Type B pancreatic cell (in vitro differentiated cells): ENCODE measurements around the gene PTCHD1. TPM values are rescaled to one million over a fixed set of nuclear protein-coding genes. Genes with fewer than 3 reads are reported as not detected.

Experiments used
- DNase-seq: peaks from one replicate; pipeline ENCODE4 v3.0.0; 2021; ENCODE audit warnings: mixed read lengths; ENCODE audit not compliant: unreplicated experiment; ENCODE audit errors: extremely low spot score
- H3K27ac Mint-ChIP-seq: 2 replicates; pipeline ENCODE4 v1.8.0; 2021; ENCODE audit warnings: mild to moderate bottlenecking, mixed read lengths
- H3K27me3 Mint-ChIP-seq: 2 replicates; pipeline ENCODE4 v1.8.0; 2021; ENCODE audit warnings: mixed read lengths
- H3K36me3 Mint-ChIP-seq: 2 replicates; pipeline ENCODE4 v1.8.0; 2021; ENCODE audit warnings: mixed read lengths
- H3K4me1 Mint-ChIP-seq: one replicate; pipeline ENCODE4 v1.8.0; 2021; ENCODE audit warnings: mixed read lengths; ENCODE audit not compliant: unreplicated experiment
- H3K4me3 Mint-ChIP-seq: 2 replicates; pipeline ENCODE4 v1.8.0; 2021; ENCODE audit warnings: mild to moderate bottlenecking, mixed read lengths
- H3K9me3 Mint-ChIP-seq: 2 replicates; pipeline ENCODE4 v1.8.0; 2021; ENCODE audit warnings: mixed read lengths
- CTCF ChIP-seq: fragments of 200-600 bp; sonication (generic); conservative IDR thresholded peaks from 2 replicates; pipeline ENCODE4 v1.5.0; 2021; ENCODE audit warnings: antibody characterized with exemption, mild to moderate bottlenecking
- total RNA-seq: library from RNA; stranded (reverse); gene quantifications from 2 replicates; pipeline ENCODE4 v1.2.1, GENCODE V29; 2021; ENCODE audit warnings: low replicate concordance

Gene PTCHD1
- total RNA-seq, 1 donor from 2014 or later = 6.0 TPM

DNA sequence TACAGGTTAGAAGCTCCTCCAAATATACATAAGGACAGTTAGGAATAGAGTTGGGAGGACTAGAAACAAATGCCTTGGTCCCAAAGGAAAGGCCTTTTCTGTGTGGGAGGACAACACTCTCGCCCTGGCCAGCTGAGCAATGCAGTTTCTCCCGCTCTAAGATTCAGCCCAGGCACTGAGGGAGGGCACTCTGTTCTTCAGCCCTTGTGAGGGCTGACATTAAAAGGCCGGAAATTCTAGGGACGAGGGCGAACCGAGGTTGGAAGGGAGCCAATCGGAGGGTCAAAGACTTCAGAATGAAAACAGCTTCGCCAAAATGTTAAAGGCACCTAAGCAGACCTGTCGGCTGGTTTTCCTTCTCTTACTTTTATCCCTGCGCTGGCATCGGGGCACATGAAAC, 2.9 kb upstream of the PTCHD1 start:
- H3K4me3 Mint-ChIP-seq = peak overlapping the region; percentile 88
- H3K4me1 Mint-ChIP-seq = peaks cover 7% of the 10 kb centered on the region
- H3K9me3 Mint-ChIP-seq = peaks cover 4% of the 10 kb centered on the region
- H3K36me3 Mint-ChIP-seq = peaks cover 4% of the 10 kb centered on the region
- peaks cover 94% of the 10 kb centered on the region for H3K27me3 Mint-ChIP-seq
- no peak for DNase-seq
- TF ChIP-seq CTCF = no peak
- H3K27ac Mint-ChIP-seq = no peak overlapping the region

GRCh38 chrX:23332101-23332887, 2.4 kb upstream of the PTCHD1 start:
- peak overlapping the region; percentile 77 for H3K27ac Mint-ChIP-seq
- H3K27me3 Mint-ChIP-seq = peaks cover 94% of the 10 kb centered on the region
- peak overlapping the region; percentile 88 for H3K4me3 Mint-ChIP-seq
- peaks cover 1% of the 10 kb centered on the region for H3K9me3 Mint-ChIP-seq
- no peak for TF ChIP-seq CTCF
- DNase-seq = no peak
- peaks cover 4% of the 10 kb centered on the region for H3K36me3 Mint-ChIP-seq
- peaks cover 7% of the 10 kb centered on the region for H3K4me1 Mint-ChIP-seq

DNA sequence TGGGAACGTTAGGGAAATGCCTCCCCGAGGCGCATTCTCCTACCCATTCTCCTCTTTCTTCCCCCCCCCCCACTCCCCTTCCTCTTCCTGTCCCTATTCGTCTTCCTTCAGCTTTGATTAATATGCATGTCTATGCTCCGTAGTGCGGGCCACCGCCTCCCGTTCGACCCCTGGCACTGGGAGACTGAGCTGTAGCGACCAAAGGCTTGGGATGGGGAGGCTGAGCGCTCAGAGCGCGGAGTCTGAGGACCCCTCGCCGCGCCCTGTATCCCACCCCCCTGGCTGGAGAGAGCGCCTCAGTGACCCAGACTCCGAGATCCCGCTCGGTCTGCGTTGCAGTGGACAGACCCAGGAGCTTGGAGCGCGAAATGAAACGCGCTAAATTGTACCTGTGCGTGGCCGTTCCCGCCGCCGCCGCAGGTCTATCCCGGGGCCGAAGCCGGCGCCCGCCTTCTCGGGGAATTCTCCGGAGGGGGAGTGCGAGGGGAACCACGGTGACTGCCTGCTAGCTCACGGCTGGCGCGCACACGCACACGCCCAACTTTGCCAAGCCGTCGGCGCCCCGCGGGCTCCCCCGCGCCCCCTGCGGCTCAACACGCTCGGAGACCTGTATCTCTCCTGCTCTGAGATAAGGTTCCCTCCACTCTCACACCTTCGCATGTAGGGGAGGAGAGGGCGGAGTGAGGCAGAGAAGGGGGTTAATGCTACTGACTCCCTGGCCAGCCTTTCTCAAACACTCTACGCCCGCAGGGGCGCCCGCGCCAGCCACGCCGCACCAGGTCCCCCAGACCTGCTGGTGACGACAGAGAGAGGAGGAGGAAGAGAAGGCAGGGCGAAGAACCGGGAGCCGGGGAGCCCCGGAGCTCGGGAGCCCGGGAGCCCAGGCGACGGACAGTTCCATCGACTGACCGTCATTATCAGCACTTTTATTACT, 1.5 kb upstream of the PTCHD1 start:
- peaks cover 8% of the 10 kb centered on the region for H3K36me3 Mint-ChIP-seq
- DNase-seq = no peak
- H3K27ac Mint-ChIP-seq = peak overlapping the region; percentile 80
- peak; percentile 32 for TF ChIP-seq CTCF
- H3K9me3 Mint-ChIP-seq = no peaks in the 10 kb centered on the region
- H3K4me3 Mint-ChIP-seq = peak overlapping the region; percentile 88
- H3K4me1 Mint-ChIP-seq = peaks cover 7% of the 10 kb centered on the region
- H3K27me3 Mint-ChIP-seq = peaks cover 94% of the 10 kb centered on the region

DNA sequence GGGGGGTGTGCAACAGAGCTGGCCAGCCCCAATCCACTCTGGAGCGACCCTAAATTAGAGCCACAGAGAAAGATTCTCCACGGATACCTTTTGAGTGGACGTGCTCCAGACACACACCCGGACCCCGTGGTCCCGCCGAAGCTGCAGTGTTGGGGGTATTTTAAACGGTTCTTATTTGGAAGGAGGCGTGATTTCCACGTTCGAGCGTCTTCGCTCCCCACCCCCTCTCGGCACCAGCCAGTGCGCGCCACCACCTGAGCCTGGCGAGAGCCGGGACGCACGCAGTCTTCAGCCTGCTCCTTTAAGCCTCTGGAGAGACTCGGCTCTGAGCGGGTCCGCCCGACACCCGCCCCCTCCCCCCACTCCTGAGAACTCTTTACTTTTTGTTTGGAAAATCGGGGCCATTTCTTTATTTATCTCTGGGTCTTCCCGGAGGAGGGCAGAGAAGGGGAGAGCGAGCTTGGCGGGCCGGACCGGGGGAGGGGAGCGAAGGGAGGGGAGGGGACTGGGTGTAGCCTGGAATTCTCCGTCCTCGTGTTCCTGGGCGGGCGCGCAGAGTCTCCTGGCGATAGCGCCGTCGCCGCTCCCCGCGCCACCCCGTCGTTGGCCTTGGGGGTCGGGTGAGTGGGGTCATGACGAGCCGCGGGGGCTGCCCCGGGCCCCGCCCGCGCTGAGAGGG, 668 bp upstream of the PTCHD1 start:
- peaks cover 9% of the 10 kb centered on the region for H3K36me3 Mint-ChIP-seq
- TF ChIP-seq CTCF = no peak
- peak; percentile 70 for DNase-seq
- H3K27ac Mint-ChIP-seq = peak overlapping the region; percentile 73
- H3K27me3 Mint-ChIP-seq = peaks cover 93% of the 10 kb centered on the region
- peaks cover 7% of the 10 kb centered on the region for H3K4me1 Mint-ChIP-seq
- no peaks in the 10 kb centered on the region for H3K9me3 Mint-ChIP-seq
- peak overlapping the region; percentile 88 for H3K4me3 Mint-ChIP-seq

DNA sequence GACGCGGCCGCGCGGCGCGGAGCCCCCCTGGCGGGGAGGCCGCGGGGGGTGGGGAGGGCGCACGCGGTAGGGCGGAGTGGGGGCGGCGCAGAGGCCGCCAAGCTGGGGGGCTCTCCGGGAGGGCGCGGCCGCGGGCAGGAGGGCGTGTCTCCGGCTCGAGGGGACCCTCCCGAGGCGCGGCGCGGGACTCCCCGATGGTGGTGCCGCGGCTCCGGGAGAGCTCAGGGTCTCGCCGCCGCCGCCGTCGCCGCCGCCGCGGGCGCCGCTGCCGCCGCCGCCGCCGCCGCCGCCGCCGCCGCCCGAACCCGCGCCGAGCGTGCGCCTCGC, 165 bp upstream of the PTCHD1 start:
- peaks cover 93% of the 10 kb centered on the region for H3K27me3 Mint-ChIP-seq
- no peak for TF ChIP-seq CTCF
- DNase-seq = no peak
- H3K36me3 Mint-ChIP-seq = peaks cover 9% of the 10 kb centered on the region
- no peak overlapping the region for H3K27ac Mint-ChIP-seq
- peak overlapping the region; percentile 90 for H3K4me3 Mint-ChIP-seq
- peaks cover 7% of the 10 kb centered on the region for H3K4me1 Mint-ChIP-seq
- no peaks in the 10 kb centered on the region for H3K9me3 Mint-ChIP-seq
